SK-N-SH treated with all-trans-retinoic acid at 6 μM for 48 hours (cell line): Measurements from ENCODE around the gene RUVBL2.

Experiments
- ESRRG ChIP-seq: fragments of 250-450 bp; sonication (Bioruptor Pico); IDR thresholded peaks from 2 replicates; pipeline ENCODE4 v1.6.1; 2021; ENCODE audit warnings: mild to moderate bottlenecking
- PATZ1 ChIP-seq: fragments of 250-450 bp; sonication (Bioruptor Pico); IDR thresholded peaks from 2 replicates; pipeline ENCODE4 v1.8.0; 2020; ENCODE audit warnings: mild to moderate bottlenecking, moderate library complexity, borderline replicate concordance

GRCh38 chr19:48975947-48976847, 17.5 kb upstream of the RUVBL2 start:
- no peak for TF ChIP-seq ESRRG
- no peak for TF ChIP-seq PATZ1 (CRISPR knock-in tag)
